Hepatocyte (in vitro differentiated cells): ENCODE data around the gene FGL2.
"Not testable (repeated sequence)": the region's sequence is repeated elsewhere in the genome, so short reads cannot be mapped to it uniquely, and the experiment has no call there.

Source experiments
- CTCF ChIP-seq: fragments of 200-600 bp; sonication (generic); IDR thresholded peaks from 2 replicates; pipeline ENCODE4 v1.5.1; 2016; ENCODE audit warnings: antibody characterized with exemption, mild to moderate bottlenecking; ENCODE audit not compliant: poor library complexity
- EZH2 ChIP-seq: fragments of 200-600 bp; sonication (generic); IDR thresholded peaks from 2 replicates; pipeline ENCODE4 v1.6.1; 2016; ENCODE audit warnings: antibody characterized with exemption, mild to moderate bottlenecking, borderline replicate concordance

- not testable (repeated sequence) for TF ChIP-seq CTCF, EZH2
These were observed 22.2 kb downstream of the FGL2 start for GRCh38 chr7:77177321-77177904.
